Activated naive CD8-positive, alpha-beta T cell treated with anti-CD3 and anti-CD28 coated beads, Interleukin-2, amount 50 U/mL, for 16 hours (primary cell): ENCODE data around the gene PROK1.
"Not testable (repeated sequence)": the region's sequence is repeated elsewhere in the genome, so short reads cannot be mapped to it uniquely, and the experiment has no call there.

ENCODE experiments used
- DNase-seq: peaks from one replicate; pipeline ENCODE4 v3.0.0-alpha.2; 2020; ENCODE audit warnings: low read depth, low spot score

PROK1 gene, protein sequence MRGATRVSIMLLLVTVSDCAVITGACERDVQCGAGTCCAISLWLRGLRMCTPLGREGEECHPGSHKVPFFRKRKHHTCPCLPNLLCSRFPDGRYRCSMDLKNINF

DNA sequence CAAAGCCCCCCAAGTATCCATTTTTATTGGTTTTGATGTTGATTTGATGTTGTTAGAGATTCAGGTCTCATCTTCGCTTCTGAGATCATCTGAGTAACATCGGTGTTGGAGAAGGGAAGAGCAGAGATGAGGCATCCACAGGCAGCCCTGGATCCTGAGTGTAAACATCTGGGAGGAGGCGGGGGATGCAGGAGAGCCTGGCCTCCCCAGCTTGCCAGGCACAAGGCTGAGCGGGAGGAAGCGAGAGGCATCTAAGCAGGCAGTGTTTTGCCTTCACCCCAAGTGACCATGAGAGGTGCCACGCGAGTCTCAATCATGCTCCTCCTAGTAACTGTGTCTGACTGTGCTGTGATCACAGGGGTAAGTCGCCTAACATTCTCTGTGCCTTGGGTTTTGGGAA is at the start of gene PROK1:
PROK1 (plus strand) TSS at position 221 of the 400 bp plus-strand sequence; CDS start at position 289, 68 bp downstream.
- DNase-seq = no peak

DNA sequence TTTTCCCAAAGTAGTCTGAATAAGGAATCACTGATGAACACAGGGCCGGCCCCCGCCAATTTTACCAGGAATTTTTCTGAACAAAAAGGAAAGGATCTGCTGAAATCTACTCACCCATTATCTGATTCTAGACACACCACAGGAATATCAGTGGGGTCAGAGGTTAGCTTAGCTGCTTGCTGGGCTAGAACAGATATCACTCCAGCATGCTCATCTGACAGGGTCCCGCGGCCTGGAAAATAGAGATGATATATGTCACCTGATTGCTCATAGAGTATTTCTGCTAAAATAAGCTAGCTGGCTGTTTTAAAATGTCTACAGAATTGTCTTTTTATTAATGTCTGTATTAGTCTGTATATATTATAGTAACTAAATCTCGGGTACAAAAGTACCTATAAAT is 47.1 kb upstream of the PROK1 start:
- DNase-seq = no peak

DNA sequence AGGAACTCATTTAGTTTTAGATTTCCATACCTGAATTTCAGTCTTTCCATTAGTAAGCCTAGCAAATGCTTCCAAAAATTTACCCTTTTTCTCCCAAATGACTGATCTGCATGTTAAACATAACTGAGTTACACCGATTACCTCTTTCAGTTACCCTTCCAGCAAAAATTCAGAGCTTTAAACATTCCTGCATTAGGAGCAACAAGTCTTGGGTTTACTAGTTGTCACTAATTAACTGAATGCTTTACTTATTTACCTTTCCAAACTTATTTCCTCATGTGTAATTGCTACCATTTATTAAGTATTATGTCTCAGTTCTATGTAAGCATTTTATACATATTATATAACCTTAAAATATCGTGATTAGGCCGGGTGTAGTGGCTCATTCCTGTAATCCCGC is 46.5 kb upstream of the PROK1 start:
- no peak for DNase-seq

DNA sequence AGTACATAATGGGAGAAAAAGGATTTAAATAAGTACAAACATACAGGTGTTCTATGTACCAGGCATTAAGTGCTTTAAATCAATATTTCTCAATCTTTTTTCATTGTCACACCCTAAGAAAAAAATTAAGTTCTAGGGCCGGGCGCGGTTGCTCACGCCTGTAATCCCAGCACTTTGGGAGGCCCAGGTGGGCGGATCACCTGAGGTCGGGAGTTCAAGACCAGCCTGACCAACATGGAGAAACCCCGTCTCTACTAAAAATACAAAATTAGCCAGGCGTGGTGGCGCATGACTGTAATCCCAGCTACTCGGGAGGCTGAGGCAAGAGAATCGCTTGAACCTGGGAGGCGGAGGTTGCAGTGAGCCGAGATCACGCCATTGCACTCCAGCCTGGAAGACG is 44.5 kb upstream of the PROK1 start:
- not testable (repeated sequence) for DNase-seq

DNA sequence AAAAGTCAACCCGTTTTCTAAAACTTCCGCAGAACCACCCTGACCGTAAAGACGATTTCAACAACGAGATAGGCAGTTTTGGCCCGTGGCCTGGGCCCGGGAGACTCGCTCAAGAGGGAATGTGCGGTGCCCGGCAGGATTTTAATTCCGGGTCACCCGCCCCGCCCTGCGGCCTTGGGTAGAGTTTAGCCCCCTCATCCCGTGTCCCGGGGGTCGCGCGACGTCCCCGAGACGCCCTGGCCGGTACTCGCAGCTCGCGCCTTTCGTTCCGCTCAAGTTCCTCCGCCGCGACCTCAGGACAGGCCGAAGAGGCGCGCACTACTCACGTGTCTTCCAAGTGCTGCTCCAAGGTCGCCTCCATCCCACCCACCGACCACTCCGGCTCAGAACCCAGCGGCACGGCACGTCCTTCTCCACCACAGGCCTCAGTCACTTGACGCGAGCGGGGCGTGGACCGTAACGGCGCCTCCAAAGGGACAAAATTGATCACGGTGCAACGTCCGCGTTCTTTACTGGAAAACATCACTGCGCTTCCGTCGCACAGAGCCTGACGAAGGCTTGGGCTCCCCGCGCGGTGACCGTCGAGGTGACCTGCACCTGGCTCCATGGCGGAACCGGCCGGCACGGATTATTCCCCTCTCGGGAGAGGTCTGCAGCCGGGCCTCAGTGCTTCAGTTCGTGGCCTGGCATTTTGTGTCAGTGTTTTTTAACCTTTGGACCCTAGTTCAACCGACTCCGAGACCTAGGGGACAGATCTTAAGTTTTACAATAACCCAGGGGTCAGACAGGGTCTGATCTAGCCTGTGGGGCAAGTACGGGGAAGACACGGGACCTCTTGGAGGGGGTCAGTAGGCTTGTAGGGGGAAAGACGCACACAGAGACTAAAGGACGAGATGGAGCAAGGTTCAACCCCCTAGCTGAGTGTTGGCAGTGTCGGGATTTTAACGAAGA is 43.4 kb upstream of the PROK1 start, which contains the start of gene LAMTOR5:
LAMTOR5 (minus strand) TSS at position 435 of the 951 bp plus-strand sequence; CDS start at position 361, 74 bp downstream.
- peak; percentile 79 for DNase-seq

DNA sequence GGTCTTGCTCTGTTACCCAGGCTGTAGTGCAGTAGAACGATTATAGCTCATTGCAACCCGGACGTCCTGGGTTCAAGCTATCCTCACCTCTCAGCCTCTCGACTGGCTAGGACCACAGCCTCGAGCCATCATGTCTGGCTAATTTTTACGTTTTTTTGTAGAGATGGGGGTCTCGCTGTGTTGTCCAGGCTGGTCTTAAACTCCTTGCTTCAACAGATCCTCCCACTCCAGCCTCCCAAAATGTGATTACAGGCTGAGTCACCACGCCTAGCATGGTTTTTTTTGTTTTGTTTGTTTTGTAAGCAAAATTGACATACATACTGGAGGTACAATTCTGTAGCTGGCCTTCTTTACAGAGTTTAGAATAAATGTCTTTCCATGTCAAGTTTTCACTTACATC is 42.5 kb upstream of the PROK1 start:
- no peak for DNase-seq

DNA sequence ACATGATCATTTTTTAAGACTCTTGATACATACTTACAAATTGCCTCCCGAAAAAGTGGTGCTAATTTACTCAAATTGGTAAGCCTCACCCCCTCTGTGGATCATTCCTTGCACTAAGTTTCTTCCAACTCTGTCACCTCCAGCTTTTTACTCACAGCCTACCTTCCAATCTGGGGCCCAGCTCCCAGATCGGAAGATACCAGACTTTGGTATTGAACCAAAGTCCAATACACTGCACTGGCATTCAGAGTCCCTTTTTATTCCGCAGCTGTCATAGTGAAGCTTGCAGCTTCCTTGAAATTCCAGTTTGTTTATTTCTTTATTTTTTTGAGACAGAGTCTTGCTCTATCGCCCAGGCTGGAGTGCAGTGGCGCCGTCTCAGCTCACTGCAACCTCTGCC is 41.6 kb upstream of the PROK1 start:
- no peak for DNase-seq

DNA sequence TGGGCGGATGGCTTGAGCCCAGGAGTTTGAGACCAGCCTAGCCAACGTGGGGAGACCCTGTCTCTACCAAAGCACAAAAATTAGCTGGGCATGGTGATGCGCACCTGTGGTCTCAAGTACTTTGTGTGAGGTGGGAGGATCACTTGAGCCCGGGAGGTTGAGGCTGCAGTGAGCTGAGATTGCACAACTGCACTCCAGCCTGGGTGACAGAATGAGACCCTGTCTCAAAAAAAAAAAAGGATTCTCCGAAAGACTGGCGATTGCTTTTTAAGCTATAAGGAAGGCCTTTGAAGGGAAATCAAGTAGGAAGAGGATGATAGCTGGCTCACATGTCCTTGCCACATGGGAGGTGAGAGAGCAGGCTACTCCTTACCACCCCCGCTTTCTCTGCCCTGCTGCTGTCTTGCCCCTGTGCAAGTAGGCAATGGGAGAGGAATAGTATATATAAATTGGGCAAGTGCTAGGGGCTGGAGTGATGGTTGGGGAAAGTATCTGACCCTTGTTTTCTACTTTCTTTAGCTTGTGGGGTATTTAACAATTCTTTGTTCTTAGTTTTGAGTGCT is 39.7 kb upstream of the PROK1 start:
- no peak for DNase-seq

DNA sequence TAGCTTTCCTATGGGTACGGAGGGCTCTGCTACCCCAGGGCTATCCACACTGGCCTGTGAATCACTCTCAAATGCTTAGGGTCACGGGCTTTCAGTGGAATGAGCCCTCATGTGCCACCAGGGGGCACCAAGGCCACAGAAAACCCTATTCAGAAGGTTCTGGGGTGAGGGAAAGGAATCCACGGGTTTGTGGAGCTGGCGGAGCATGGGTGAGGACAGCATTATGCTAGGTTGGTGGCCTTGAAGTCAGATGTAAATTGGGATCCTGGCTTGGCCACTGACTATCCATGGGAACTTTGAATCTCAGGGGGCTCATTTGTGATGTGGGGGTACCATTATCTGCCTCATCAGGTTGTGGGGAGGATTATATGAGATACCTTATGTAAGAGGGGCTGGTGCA is 38.4 kb upstream of the PROK1 start:
- DNase-seq = peak; percentile 9

DNA sequence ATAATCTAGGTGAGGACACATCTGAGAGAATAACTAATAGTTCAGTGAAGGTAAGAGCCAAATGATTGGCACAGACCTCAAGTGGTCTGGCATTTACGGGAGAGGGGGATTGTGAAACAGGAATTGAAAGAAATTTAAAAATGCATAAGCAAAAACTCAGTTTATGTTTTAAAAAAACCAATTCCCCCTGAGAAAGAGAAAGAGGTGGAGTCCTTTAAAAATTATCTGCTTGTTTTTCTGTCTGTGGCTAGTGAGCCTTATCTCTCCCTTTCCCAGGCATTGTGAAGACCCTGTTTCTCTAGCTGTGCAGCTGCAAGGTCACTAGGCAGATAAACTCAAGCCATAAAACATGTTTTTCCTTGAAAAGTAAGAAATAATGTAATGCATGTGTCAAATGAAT is 37.9 kb upstream of the PROK1 start:
- DNase-seq = not testable (repeated sequence)

DNA sequence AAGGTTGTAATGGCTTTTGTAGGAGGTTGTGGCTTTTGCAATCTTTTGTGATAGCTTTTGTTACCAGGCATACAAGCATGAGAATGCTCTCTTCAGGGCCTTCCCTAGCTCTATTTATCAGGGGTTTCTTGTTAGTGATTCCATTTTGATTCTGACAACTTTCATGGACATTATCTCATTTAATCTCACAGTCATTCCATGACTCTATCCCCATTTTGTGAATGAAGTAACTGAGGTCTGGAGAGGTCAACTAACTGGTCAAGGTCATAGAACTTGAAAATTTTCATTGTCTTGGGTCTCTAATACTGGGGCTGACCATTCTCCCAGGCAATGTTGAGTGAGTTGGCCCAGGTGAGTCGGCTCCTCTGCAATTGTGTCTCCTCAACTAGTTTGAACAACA is 32.2 kb upstream of the PROK1 start:
- no peak for DNase-seq

DNA sequence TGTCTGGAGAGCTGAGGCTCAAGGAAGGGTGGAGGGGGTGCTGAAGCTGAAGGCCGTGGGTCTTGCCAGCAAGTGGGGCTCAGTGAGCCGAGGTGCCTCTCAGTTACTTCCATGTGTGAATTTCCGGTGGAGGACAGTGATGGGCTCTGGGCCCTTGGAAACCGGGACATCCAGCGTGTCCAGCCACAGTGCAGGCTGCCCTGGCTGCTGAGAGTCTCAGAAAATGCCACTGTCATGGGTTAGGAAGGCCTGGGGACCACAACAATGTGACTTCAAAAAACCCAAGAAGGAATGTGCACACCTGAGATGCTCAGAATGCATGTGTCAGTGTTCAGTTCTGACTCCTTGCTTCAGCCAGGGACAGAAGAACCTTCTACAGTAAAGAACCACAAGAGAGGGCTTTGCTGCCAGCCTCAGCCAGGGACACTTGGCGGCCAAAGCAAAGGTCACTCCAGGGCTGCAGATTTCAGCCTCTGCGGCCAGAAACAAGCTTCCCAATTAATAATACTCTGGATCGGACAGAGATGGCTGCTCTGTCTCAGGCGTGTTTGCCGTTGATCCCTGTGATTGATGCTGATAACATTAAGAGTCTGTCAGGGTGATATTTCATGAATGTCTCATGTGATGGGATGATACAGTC is 30.8 kb upstream of the PROK1 start:
- DNase-seq = no peak

DNA sequence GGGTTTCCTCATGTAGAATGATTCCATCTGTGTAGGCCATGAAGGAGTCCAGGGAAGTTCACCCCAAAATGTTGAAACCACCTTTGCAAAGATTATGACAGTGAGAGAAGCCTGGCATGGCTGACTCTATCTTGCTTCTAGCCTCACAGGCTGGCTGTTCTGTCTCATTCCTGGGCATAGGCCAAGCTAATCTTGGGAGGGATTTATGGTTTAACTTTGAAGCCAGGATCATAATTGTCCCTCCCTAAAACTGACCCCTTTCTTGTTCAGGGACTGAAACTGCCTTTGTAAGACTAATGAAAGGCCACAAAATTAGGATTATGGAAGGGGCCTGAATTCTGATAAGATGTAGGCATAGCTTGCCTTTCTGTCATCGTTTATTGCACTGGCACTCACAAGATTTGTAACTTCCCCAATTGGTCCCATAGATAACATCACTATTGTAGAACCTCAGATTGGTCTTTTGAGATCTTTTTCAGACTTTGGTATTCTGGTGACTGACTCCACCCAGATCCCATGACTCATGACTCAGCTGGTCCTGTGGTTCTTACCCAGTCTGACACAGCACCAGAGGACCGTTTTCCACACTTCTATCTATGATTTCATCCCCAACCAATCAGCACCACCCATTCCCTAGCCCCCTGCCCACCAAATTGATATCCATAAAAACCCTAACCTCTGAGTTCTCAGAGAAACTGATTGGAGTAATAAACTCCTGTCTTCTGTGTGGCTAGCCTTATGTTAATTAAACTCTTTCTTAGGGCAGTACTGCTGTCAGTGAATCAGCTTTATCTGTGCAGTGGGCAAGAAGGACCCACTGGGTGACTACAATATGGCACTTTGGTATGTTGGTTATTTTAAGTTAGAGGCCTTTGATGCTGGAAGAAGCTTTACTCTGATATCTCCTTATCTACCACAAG is 29.8 kb upstream of the PROK1 start:
- DNase-seq = no peak

DNA sequence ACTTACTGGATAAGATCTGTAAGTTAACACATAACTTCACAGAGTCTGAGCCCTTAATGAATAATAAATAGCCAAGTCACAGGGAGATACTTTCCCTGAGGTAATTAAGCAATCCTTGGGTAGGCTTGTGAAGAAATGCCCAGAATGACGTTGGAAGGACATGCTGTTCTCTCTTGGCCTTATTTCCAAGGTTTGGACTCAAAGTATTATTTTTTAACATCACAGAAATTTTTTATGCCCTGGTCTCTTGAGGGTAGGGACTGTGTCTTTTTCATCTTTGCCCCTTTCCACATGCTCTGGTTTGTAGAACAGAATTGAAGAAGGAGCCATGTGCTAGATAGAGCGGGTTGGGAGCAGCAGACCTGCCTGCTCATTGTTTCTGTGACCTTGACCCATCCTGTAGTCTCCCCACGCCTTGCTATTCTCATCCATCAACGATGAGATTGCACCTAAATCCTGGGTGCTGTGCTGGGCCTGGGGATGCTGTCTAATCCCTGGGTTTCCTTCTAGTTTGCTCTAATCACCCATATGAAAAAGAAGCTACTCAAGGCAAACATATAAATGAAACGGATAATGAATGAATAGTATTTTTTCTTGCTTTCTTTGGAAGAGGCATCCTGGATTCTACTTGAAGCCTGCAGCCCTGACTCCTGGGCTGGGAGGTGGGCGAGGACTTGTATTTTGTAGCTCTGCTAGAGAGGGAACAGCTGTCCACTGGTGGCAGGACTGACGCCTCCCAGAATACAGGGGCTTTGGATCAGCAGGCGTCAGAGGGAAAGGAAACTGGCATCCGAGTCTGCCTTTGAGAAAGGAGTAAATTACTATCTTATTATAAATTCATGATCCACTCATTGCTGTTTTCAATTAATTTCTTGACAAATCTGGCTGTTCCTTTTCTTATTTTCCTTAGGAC is 26.0 kb upstream of the PROK1 start:
- no peak for DNase-seq

DNA sequence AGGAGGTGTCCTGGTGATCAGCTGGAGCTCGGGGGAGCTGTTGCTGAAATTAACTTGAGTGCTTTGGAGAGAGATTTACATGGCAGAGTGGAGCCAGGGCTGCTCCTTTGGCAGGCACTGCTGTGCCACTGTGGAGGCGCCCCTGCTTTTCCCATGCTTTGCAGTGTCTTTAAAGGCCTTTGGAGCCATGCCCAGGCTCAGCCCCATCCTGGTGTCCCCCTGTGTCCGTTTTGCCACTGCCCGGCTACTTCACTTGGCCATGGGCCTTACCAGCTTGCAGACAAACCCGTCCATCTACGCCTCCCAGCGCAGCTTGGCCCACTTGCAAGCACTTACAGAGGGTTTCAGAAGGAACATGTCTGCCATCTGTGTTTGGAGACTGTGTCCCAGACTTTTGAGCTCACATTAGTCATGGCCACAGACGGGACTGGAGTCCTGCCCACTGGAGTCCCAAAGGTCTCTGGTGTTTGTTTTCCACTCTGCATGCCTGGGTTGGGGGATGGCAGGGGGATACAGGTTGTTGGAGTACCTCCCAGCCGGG is 25.3 kb upstream of the PROK1 start:
- no peak for DNase-seq

DNA sequence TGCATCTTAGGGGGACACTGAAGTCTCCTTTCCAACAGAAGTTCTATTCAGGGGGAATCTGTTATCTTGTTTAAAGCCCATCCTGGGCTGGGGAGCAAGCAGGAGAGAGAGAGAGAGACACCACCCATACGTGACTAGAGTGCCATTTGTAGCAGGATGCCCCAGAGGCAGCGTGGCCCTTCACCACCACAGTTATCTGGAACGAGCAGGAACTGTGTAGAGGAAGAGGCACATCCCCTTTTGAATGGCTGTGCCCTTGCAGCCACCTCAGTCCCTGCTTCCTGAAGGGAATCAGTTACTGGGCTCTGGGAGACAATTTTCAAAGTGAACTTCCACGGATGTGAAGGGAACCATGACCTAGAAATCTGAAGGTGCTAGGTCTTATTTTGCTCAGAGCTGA is 24.1 kb upstream of the PROK1 start:
- DNase-seq = no peak

DNA sequence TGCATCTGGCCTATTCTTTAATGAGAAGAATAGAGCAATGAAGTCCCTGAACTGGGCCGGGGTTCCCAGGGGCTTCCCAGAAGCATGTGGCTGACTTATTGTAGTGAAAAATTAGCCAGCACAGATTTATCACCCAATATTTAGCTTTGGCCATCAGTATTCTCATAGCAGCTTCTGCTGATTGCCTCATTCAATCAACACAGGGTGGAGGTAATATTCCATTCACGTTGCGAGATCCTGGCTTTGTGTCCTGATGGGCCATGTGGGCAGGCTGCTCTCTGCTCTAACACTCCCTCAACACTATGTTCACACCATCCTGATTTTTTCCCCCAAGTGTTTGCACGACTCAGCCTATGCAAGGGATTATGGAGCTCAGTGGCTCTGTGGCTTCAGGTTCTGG is 22.0 kb upstream of the PROK1 start:
- no peak for DNase-seq

DNA sequence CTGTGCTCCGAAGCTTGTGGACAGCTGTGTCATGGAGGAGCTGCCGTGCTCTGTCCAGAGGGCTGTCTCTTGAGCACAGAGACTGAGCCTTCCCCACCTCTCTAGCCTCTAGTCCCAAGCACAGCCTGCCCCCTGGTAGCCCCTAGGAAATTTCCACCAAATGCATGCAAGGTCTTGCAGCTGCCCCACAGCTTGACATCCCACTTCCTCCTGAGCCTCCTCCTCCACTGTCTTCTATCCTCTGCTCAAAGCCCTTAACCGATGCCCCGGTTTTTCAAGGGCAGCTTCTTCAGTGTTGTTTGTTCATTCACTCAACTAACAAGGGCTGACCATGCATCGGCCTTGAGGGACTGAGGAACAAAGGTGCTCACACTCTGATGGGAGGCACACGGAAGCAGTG is 20.6 kb upstream of the PROK1 start:
- DNase-seq = no peak

DNA sequence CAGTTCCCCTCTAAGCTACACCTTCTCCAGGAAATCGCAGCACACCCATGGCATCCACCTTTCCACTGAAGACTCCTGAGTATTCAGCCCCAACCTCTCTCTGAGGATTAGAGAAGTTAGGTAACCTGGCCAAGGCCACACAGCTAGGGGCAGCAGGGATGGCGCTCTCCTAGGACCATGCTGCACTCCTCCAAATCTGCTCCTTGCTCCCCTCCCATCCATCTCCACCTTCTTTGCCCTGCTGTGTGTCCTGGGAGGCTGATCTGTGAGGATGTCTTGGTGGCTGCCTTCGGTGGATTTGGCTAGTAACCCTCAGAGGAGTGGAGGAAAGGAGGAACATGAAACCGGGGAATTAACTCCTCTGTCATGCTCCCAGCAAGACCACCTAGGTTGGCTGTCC is 20.0 kb upstream of the PROK1 start:
- no peak for DNase-seq

DNA sequence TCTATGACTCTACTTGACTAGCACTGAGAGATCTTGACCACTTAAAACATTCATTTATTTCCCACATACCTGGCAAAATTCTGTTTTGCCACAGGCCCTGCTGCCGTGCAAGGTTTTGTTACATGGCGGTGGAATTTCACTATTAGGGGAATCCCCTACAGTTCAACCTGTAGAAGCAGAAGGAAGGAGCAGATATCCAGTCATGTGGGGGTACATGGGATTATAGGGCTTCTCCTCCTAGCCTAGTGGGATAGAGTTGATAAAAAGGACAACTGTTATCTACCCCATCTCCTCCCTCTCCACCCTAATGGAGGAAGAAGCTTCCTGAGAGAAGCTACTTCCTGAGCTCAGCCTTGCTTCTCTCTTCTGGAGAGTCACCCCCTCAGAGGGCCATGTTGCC is 17.7 kb upstream of the PROK1 start:
- DNase-seq = no peak
